Esophagus muscularis mucosa (tissue), 4 donors: ENCODE measurements around the gene CHAC1. TPM values are rescaled to one million over a fixed set of nuclear protein-coding genes. Genes with fewer than 3 reads are reported as not detected.

Source experiments
- DNase-seq: peaks from one replicate; pipeline ENCODE4 v3.0.0-alpha.2; 2017; ENCODE audit errors: extremely low spot score
- H3K27ac ChIP-seq, 4 donors: fragments of 200-600 bp; sonication (generic); replicated peaks in 1 of 4; 1 replicate in 3 of 4; 2 replicates in 1 of 4; pipeline ENCODE4 v1.5.1; 2016 to 2019; ENCODE audit warnings: mild to moderate bottlenecking in 1 of 4
- H3K27me3 ChIP-seq, 4 donors: fragments of 200-600 bp; sonication (generic); one replicate each; pipeline versions ENCODE4 v1.5.1 to v1.6.0; 2016 to 2019
- H3K36me3 ChIP-seq, 4 donors: fragments of 200-600 bp; sonication (generic); one replicate each; pipeline ENCODE4 v1.5.1; 2016 to 2019
- H3K4me1 ChIP-seq, 4 donors: fragments of 200-600 bp; sonication (generic); one replicate each; pipeline ENCODE4 v1.5.1; 2016 to 2019
- H3K4me3 ChIP-seq, 4 donors: fragments of 200-600 bp; sonication (generic); 1 replicate in 2 of 4; 2 replicates in 2 of 4; pipeline ENCODE4 v1.5.1; 2016 to 2019; ENCODE audit warnings: mild to moderate bottlenecking in 4 of 4, moderate library complexity in 1 of 4
- H3K9me3 ChIP-seq, 4 donors: fragments of 200-600 bp; sonication (generic); 1 replicate in 3 of 4; 2 replicates in 1 of 4; pipeline ENCODE4 v1.5.1; 2016 to 2019
- CTCF ChIP-seq, 3 experiments: fragments of 200-600 bp in 2 of 3; fragments of 450-650 bp in 1 of 3; sonication (generic) in 2 of 3; IDR thresholded peaks; one replicate each; pipeline ENCODE4 v1.5.1; 2017 to 2019; ENCODE audit warnings: antibody characterized with exemption in 3 of 3, mild to moderate bottlenecking in 2 of 3, moderate library complexity in 1 of 3
- EP300 ChIP-seq: sonication (generic); formaldehyde crosslinking; IDR thresholded peaks from one replicate; pipeline ENCODE4 v1.6.1; 2017; ENCODE audit warnings: antibody characterized with exemption
- POLR2A ChIP-seq: fragments of 450-650 bp; IDR thresholded peaks from one replicate; pipeline ENCODE4 v1.6.1; 2017; ENCODE audit warnings: antibody characterized with exemption, moderate library complexity, mild to moderate bottlenecking, low read depth
- POLR2AphosphoS5 ChIP-seq, 2 donors: sonication (generic); formaldehyde crosslinking; IDR thresholded peaks; one replicate each; pipeline ENCODE4 v1.6.1; 2017; ENCODE audit warnings: antibody characterized with exemption in 2 of 2
- WGBS: methylation state at CpG from one replicate; pipeline ENCODE4 v1.1.5; 2018; 5-methylcytosine and 5-hydroxymethylcytosine counted together
- intact Hi-C: fragments of 100-400 bp; cut with DNase I; formaldehyde crosslinking; loops from one replicate; pipeline ENCODE4 v1.15.1; 2023
- total RNA-seq, 4 donors: library from RNA; depleted of rRNA; stranded (reverse); fragments of >200 nt; gene quantifications; one replicate each; pipeline versions ENCODE4 v1.1.0 to v1.2.1, GENCODE V29; 2016

Gene CHAC1
- total RNA-seq, 4 donors from 2014 or later = 0.66 to 3.6 (median 1.3) TPM

- Histone ChIP-seq H3K4me3 (peak overlapping the region; percentile 53 to 58 (median 56)), H3K4me1 (peaks cover 42 to 56% (median 50%) of the 10 kb centered on the region in 4 donors), H3K9me3 (no peaks in the 10 kb centered on the region), H3K27ac (peak overlapping the region; percentile 79 to 93 (median 85)), H3K27me3 (no peaks in the 10 kb centered on the region), H3K36me3 (peaks cover 9 to 24% (median 20%) of the 10 kb centered on the region in 4 donors)
- no peak for TF ChIP-seq EP300
- TF ChIP-seq POLR2A = no peak
- no peak for TF ChIP-seq CTCF (IDR thresholded peaks at IDR 0.05)
- TF ChIP-seq POLR2AphosphoS5 (IDR thresholded peaks at IDR 0.05) = peak in 1 of 2 donors; percentile 36
- DNase-seq = no peak
- 32% methylated on average over 18 of the region's 22 CpGs for WGBS
- intact Hi-C loops = loop anchor here (2.0 kb wide), 1 partner anchor 112 kb away; no protein-coding TSS in a partner anchor
Observed at GRCh38 chr15:40906991-40907802, 46.1 kb upstream of the CHAC1 start.

- Histone ChIP-seq H3K36me3 (peaks cover 6 to 15% (median 11%) of the 10 kb centered on the region in 4 donors), H3K9me3 (no peaks in the 10 kb centered on the region), H3K27ac (no peak overlapping the region), H3K27me3 (no peaks in the 10 kb centered on the region), H3K4me1 (peaks cover 41 to 50% (median 48%) of the 10 kb centered on the region in 4 donors), H3K4me3 (no peak overlapping the region)
- intact Hi-C loops = no loop called here
- DNase-seq = no peak
- TF ChIP-seq POLR2A = no peak
- no peak for TF ChIP-seq POLR2AphosphoS5 (IDR thresholded peaks at IDR 0.05)
- no peak for TF ChIP-seq CTCF (IDR thresholded peaks at IDR 0.05)
- no peak for TF ChIP-seq EP300
- 86% methylated on average over 4 of the region's 7 CpGs for WGBS
Observed at GRCh38 chr15:40908095-40908494, 45.2 kb upstream of the CHAC1 start.

GRCh38 chr15:40909662-40910630 lies 43.3 kb upstream of the CHAC1 start:
- Histone ChIP-seq H3K9me3 (no peaks in the 10 kb centered on the region), H3K27ac (no peak overlapping the region), H3K36me3 (peaks cover 0 to under 1% (median 0%) of the 10 kb centered on the region in 4 donors), H3K27me3 (no peaks in the 10 kb centered on the region), H3K4me3 (no peak overlapping the region), H3K4me1 (peaks cover 24 to 41% (median 31%) of the 10 kb centered on the region in 4 donors)
- TF ChIP-seq POLR2A (no peak), CTCF (IDR thresholded peaks at IDR 0.05) (no peak), EP300 (no peak), POLR2AphosphoS5 (IDR thresholded peaks at IDR 0.05) (no peak)
- DNase-seq = no peak
- WGBS = 72% methylated on average over 16 of the region's 17 CpGs
- intact Hi-C loops = no loop called here

- no peak for DNase-seq
- Histone ChIP-seq H3K27ac (no peak overlapping the region), H3K4me1 (peaks cover 15 to 33% (median 24%) of the 10 kb centered on the region in 4 donors), H3K4me3 (no peak overlapping the region), H3K27me3 (no peaks in the 10 kb centered on the region), H3K36me3 (no peaks in the 10 kb centered on the region), H3K9me3 (no peaks in the 10 kb centered on the region)
- TF ChIP-seq POLR2AphosphoS5 (IDR thresholded peaks at IDR 0.05) = no peak
- no peak for TF ChIP-seq POLR2A
- TF ChIP-seq CTCF (IDR thresholded peaks at IDR 0.05) = no peak
- TF ChIP-seq EP300 = no peak
- 69% methylated on average over 7 of the region's 7 CpGs for WGBS
- intact Hi-C loops = no loop called here
Observed at GRCh38 chr15:40911141-40911540, 42.1 kb upstream of the CHAC1 start.
